Vagina (tissue), 2 donors: ENCODE results near the gene CALML5.

Source experiments
- POLR2A ChIP-seq, 2 donors: fragments of 450-650 bp; IDR thresholded peaks; one replicate each; pipeline ENCODE4 v1.6.1; 2017; ENCODE audit warnings: antibody characterized with exemption in 2 of 2, mild to moderate bottlenecking in 2 of 2, moderate library complexity in 2 of 2
- POLR2AphosphoS5 ChIP-seq, 2 donors: sonication (generic); formaldehyde crosslinking; IDR thresholded peaks; one replicate each; pipeline ENCODE4 v1.9.0; 2017; ENCODE audit warnings: antibody characterized with exemption in 2 of 2, mild to moderate bottlenecking in 2 of 2, low read depth in 1 of 2; ENCODE audit not compliant: insufficient read depth in 1 of 2
- TF ChIP-seq, protein P1 (sequence below), 3 experiments: fragments of 450-650 bp in 2 of 3; fragments of 200-600 bp in 1 of 3; sonication (generic) in 1 of 3; IDR thresholded peaks; one replicate each; pipeline ENCODE4 v1.5.1; 2017 to 2019; ENCODE audit warnings: antibody characterized with exemption in 3 of 3, mild to moderate bottlenecking in 2 of 3, moderate library complexity in 2 of 3

DNA sequence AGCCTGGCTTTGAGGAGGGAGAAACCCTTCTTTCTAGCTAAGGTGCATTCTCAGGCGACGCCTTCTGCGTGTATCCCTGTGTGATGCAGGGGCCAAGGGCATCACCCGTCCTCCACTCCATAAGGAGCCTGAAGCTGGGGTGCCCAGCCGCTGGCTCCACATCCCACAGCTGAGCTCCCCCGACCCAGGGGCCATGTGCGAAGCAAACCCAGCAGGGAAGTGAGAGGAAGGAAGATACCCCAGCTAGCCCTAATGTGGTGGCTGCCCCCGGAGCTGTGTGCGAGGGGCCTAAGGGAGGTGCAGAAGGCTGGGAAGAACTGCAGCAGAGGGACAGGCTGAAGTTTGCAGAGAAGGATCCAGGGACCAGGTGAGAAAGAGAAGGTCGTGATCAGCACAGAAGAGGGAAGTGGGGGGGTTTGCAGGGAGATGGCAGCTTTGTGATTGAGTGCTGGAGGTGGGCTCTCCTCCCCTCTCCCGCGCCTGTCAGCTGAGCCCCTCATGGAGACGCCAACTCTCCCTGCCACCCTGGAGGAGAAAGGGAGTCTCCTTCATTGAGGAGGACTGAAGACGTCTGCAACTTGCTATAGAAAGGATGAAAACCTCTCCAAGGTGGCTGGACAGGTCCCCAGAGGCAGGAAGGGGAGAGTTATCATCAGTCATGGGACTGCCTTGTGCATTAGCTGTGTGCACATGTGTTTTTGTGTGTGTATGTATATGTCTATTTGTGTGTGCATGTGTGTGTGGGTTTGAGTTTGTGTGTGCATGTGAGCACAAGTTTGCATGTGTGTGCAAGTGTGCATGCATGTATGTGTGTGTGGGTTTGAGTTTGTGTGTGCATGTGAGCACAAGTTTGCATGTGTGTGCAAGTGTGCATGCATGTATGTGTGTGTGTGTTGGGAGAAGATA is 3.5 kb upstream of the CALML5 start:
- no peak for TF ChIP-seq POLR2AphosphoS5 (IDR thresholded peaks at IDR 0.05; ENCODE audit: insufficient read depth in 1 of 2, low read depth in 1 of 2)
- TF ChIP-seq, protein P1, sequence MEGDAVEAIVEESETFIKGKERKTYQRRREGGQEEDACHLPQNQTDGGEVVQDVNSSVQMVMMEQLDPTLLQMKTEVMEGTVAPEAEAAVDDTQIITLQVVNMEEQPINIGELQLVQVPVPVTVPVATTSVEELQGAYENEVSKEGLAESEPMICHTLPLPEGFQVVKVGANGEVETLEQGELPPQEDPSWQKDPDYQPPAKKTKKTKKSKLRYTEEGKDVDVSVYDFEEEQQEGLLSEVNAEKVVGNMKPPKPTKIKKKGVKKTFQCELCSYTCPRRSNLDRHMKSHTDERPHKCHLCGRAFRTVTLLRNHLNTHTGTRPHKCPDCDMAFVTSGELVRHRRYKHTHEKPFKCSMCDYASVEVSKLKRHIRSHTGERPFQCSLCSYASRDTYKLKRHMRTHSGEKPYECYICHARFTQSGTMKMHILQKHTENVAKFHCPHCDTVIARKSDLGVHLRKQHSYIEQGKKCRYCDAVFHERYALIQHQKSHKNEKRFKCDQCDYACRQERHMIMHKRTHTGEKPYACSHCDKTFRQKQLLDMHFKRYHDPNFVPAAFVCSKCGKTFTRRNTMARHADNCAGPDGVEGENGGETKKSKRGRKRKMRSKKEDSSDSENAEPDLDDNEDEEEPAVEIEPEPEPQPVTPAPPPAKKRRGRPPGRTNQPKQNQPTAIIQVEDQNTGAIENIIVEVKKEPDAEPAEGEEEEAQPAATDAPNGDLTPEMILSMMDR (IDR thresholded peaks at IDR 0.05): no peak
- no peak for TF ChIP-seq POLR2A (IDR thresholded peaks at IDR 0.05)
